Measurements from ENCODE around the gene PPFIBP2. TPM values are rescaled to one million over a fixed set of nuclear protein-coding genes. Genes with fewer than 3 reads are reported as not detected.

The PPFIBP2 gene
- total and polyA plus RNA-seq, 12 donors, result 6.4 to 40.7 (median 21.4) TPM

GRCh38 chr11:7609015-7609414, 95.2 kb downstream of the PPFIBP2 start:
- H3K4me1 ChIP-seq, result peaks cover 0 to 37% (median 17%) of the 10 kb centered on the region in 9 donors
- 79 to 85% methylated on average over 4 of the region's 4 CpGs for WGBS, 2 donors
- TF ChIP-seq CTCF (IDR thresholded peaks at IDR 0.05), result no peak
- no peaks in the 10 kb centered on the region for H3K9me3 ChIP-seq
- ATAC-seq (peak in 1 of 8 donors; percentile 65), DNase-seq (no peak)
- no peak overlapping the region for H3K27ac ChIP-seq
- H3K4me3 ChIP-seq, result no peak overlapping the region
- no peaks in the 10 kb centered on the region for H3K27me3 ChIP-seq
- intact Hi-C loops (cut with DNase I), result no loop called here
- H3K36me3 ChIP-seq, result peaks cover 0 to 32% (median 13%) of the 10 kb centered on the region in 9 donors

DNA sequence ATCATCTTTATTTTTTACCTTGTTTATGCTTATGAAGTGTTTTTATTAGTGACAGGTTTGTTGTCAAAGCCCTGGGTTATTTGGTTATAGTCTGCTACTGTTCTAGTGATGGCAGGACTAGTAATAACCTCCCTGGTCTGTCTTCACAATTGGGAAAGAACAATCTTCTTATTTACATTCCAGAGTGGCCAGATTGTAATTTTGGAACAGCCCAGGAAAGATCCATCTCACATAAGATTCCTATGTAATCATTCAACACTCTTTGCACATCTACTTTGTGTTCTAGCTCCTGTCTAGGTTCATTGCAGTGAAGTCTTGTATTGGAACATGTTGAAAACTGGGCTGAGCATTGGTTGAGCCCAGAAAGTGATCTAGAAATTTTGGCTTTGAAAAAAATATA, 95.7 kb downstream of the PPFIBP2 start:
- TF ChIP-seq CTCF (IDR thresholded peaks at IDR 0.05), result no peak
- intact Hi-C loops (cut with DNase I), result no loop called here
- Histone ChIP-seq H3K27me3 (no peaks in the 10 kb centered on the region), H3K9me3 (no peaks in the 10 kb centered on the region), H3K4me1 (peaks cover 0 to 37% (median 17%) of the 10 kb centered on the region in 9 donors), H3K4me3 (no peak overlapping the region), H3K36me3 (peaks cover 0 to 36% (median 13%) of the 10 kb centered on the region in 9 donors), H3K27ac (no peak overlapping the region)
- no peak for DNase-seq
- ATAC-seq, result no peak

DNA sequence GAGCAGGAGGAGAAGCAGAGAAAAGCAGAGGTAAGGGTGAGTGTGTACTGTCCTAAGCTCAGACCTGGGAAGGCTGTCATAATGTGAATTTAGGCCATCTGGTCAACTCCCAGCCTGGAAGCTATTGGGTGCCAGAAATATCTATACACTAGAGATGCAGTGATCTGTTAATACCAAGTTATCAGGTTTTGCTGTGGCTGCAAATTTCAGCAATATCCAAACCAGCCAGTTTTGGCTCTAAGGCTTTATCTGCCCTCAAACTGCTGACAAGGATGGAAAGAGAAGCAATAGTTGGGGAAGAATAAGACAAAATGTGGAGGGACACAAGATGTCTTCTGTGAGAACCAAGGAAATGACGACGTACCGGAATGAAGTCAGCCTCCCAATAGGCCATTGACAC, 96.6 kb downstream of the PPFIBP2 start:
- WGBS, 2 donors, result 92 to 94% methylated on average over 3 of the region's 3 CpGs
- TF ChIP-seq CTCF (IDR thresholded peaks at IDR 0.05), result no peak
- H3K4me1 ChIP-seq, result peaks cover 0 to 28% (median 13%) of the 10 kb centered on the region in 9 donors
- H3K4me3 ChIP-seq, result no peak overlapping the region
- DNase-seq (no peak), ATAC-seq (no peak)
- no peaks in the 10 kb centered on the region for H3K9me3 ChIP-seq
- peaks cover 0 to 38% (median 13%) of the 10 kb centered on the region in 9 donors for H3K36me3 ChIP-seq
- H3K27me3 ChIP-seq, result no peaks in the 10 kb centered on the region
- intact Hi-C loops (cut with DNase I), result loop anchor here in 1 of 10 donors (5.0 kb wide), 1 partner anchor 38 kb away; no protein-coding TSS in a partner anchor
- H3K27ac ChIP-seq, result no peak overlapping the region

DNA sequence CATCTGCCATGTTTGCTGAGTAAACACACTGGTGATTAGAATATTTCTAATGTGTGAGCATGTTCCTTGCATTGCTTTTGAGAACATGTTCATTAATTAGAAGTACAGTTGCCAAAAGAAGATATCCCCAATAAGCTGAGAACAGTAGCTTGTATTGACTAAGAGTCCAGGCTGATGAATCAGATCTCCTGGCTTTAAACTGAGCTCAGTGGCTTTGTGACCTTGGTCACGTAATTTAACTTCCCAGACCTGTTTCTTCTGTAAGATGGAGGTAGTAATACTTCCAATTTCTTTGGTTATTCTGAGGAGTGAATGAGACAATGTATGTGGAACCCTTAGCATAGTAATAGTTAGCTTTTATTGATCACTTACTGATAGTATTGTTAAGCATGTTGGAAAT, 97.6 kb downstream of the PPFIBP2 start:
- intact Hi-C loops (cut with DNase I), result loop anchor here in 1 of 10 donors (5.0 kb wide), 1 partner anchor 39 kb away; no protein-coding TSS in a partner anchor
- no peaks in the 10 kb centered on the region for H3K27me3 ChIP-seq
- ATAC-seq (no peak), DNase-seq (no peak)
- WGBS, 2 donors, result 81 to 84% methylated on average over 1 of the region's 1 CpG
- no peak overlapping the region for H3K27ac ChIP-seq
- no peak overlapping the region for H3K4me3 ChIP-seq
- no peaks in the 10 kb centered on the region for H3K9me3 ChIP-seq
- TF ChIP-seq CTCF (IDR thresholded peaks at IDR 0.05), result no peak
- peaks cover 0 to 47% (median 13%) of the 10 kb centered on the region in 9 donors for H3K36me3 ChIP-seq
- peaks cover 0 to 21% (median 13%) of the 10 kb centered on the region in 9 donors for H3K4me1 ChIP-seq

Measured in heart right ventricle (tissue), 16 donors.